Gastroesophageal sphincter (tissue), 4 donors: ENCODE results near the gene TOMM40. TPM values are rescaled to one million over a fixed set of nuclear protein-coding genes. Genes with fewer than 3 reads are reported as not detected.
"Not testable (repeated sequence)": the region's sequence is repeated elsewhere in the genome, so short reads cannot be mapped to it uniquely, and the experiment has no call there.

ENCODE experiments used
- ATAC-seq: fragments of 150-250 bp; one replicate; pipeline ENCODE4 v1.9.1; 2016; ENCODE audit warnings: mild to moderate bottlenecking, moderate library complexity
- H3K27ac ChIP-seq, 4 donors: fragments of 200-600 bp; sonication (generic) in 3 of 4; 1 replicate in 3 of 4; 2 replicates in 1 of 4; pipeline ENCODE4 v1.5.1; 2016 to 2019
- H3K27me3 ChIP-seq: fragments of 200-600 bp; sonication (generic); one replicate; pipeline ENCODE4 v1.5.1; 2019
- H3K36me3 ChIP-seq, 2 donors: fragments of 200-600 bp; sonication (generic); one replicate each; pipeline ENCODE4 v1.5.1; 2019; ENCODE audit warnings: control low read depth in 1 of 2
- H3K4me1 ChIP-seq, 3 donors: fragments of 200-600 bp; sonication (generic); 1 replicate in 2 of 3; 2 replicates in 1 of 3; pipeline ENCODE4 v1.5.1; 2016 to 2019; ENCODE audit warnings: control low read depth in 2 of 3
- H3K4me3 ChIP-seq, 2 donors: fragments of 200-600 bp; sonication (generic); one replicate each; pipeline ENCODE4 v1.5.1; 2019; ENCODE audit warnings: mild to moderate bottlenecking in 1 of 2, moderate library complexity in 1 of 2
- H3K9me3 ChIP-seq, 3 donors: fragments of 200-600 bp; sonication (generic); one replicate each; pipeline ENCODE4 v1.5.1; 2017 to 2019; ENCODE audit warnings: control low read depth in 2 of 3
- EP300 ChIP-seq: sonication (generic); formaldehyde crosslinking; IDR thresholded peaks from one replicate; pipeline ENCODE4 v1.6.1; 2017; ENCODE audit warnings: antibody characterized with exemption, mild to moderate bottlenecking
- POLR2A ChIP-seq, 2 donors: fragments of 450-650 bp; IDR thresholded peaks; one replicate each; pipeline ENCODE4 v1.6.1; 2017; ENCODE audit warnings: antibody characterized with exemption in 2 of 2, mild to moderate bottlenecking in 2 of 2, moderate library complexity in 1 of 2
- POLR2AphosphoS5 ChIP-seq: sonication (generic); formaldehyde crosslinking; IDR thresholded peaks from one replicate; pipeline ENCODE4 v1.6.1; 2017; ENCODE audit warnings: antibody characterized with exemption
- WGBS, 2 donors: methylation state at CpG; one replicate each; pipeline ENCODE4 v1.1.5; 2018; ENCODE audit warnings: low coverage in 1 of 2; 5-methylcytosine and 5-hydroxymethylcytosine counted together
- total RNA-seq, 4 donors: library from RNA; depleted of rRNA; stranded (reverse); fragments of >200 nt; gene quantifications; one replicate each; pipeline ENCODE4 v1.1.0, GENCODE V29; 2016
- TF ChIP-seq, protein P1 (sequence below), 4 experiments: fragments of 200-600 bp in 2 of 4; fragments of 450-650 bp in 2 of 4; sonication (generic) in 1 of 4; IDR thresholded peaks; one replicate each; pipeline ENCODE4 v1.5.1; 2017 to 2019; ENCODE audit warnings: antibody characterized with exemption in 4 of 4, mild to moderate bottlenecking in 2 of 4, moderate library complexity in 2 of 4

The TOMM40 gene
- total RNA-seq, 4 donors from 2014 or later = 30.7 to 41.2 (median 33.7) TPM

- Histone ChIP-seq H3K36me3 (no peaks in the 10 kb centered on the region), H3K4me3 (no peak overlapping the region), H3K9me3 (no peaks in the 10 kb centered on the region), H3K4me1 (peaks cover 0 to 32% (median 3%) of the 10 kb centered on the region in 3 donors), H3K27me3 (peaks cover 10% of the 10 kb centered on the region), H3K27ac (peak overlapping the region in 3 of 4 donors; percentile 1 to 39 (median 35))
- ATAC-seq = no peak
- 67 to 94% methylated on average over 1 to 5 of the region's 8 CpGs for WGBS, 2 donors
- TF ChIP-seq POLR2AphosphoS5 = no peak
- TF ChIP-seq POLR2A (IDR thresholded peaks at IDR 0.05) = no peak
- TF ChIP-seq EP300 = no peak
- TF ChIP-seq, protein P1, sequence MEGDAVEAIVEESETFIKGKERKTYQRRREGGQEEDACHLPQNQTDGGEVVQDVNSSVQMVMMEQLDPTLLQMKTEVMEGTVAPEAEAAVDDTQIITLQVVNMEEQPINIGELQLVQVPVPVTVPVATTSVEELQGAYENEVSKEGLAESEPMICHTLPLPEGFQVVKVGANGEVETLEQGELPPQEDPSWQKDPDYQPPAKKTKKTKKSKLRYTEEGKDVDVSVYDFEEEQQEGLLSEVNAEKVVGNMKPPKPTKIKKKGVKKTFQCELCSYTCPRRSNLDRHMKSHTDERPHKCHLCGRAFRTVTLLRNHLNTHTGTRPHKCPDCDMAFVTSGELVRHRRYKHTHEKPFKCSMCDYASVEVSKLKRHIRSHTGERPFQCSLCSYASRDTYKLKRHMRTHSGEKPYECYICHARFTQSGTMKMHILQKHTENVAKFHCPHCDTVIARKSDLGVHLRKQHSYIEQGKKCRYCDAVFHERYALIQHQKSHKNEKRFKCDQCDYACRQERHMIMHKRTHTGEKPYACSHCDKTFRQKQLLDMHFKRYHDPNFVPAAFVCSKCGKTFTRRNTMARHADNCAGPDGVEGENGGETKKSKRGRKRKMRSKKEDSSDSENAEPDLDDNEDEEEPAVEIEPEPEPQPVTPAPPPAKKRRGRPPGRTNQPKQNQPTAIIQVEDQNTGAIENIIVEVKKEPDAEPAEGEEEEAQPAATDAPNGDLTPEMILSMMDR (IDR thresholded peaks at IDR 0.05) = no peak
Measured at GRCh38 chr19:44924243-44924725, 33.2 kb downstream of the TOMM40 start.

- no peak overlapping the region for H3K4me3 ChIP-seq
- H3K4me1 ChIP-seq = peaks cover 0 to 32% (median 3%) of the 10 kb centered on the region in 3 donors
- peak overlapping the region in 3 of 4 donors; percentile 1 to 39 (median 37) for H3K27ac ChIP-seq
- H3K27me3 ChIP-seq = peaks cover 10% of the 10 kb centered on the region
- no peaks in the 10 kb centered on the region for H3K36me3 ChIP-seq
- 52 to 63% methylated on average over 2 of the region's 8 CpGs for WGBS, 2 donors
- TF ChIP-seq POLR2A (IDR thresholded peaks at IDR 0.05) = no peak
- TF ChIP-seq, protein P1 (IDR thresholded peaks at IDR 0.05) = no peak
- TF ChIP-seq POLR2AphosphoS5 = peak; percentile 9
- no peaks in the 10 kb centered on the region for H3K9me3 ChIP-seq
- peak; percentile 83 for ATAC-seq
Measured at GRCh38 chr19:44925114-44925891, 34.2 kb downstream of the TOMM40 start.

DNA sequence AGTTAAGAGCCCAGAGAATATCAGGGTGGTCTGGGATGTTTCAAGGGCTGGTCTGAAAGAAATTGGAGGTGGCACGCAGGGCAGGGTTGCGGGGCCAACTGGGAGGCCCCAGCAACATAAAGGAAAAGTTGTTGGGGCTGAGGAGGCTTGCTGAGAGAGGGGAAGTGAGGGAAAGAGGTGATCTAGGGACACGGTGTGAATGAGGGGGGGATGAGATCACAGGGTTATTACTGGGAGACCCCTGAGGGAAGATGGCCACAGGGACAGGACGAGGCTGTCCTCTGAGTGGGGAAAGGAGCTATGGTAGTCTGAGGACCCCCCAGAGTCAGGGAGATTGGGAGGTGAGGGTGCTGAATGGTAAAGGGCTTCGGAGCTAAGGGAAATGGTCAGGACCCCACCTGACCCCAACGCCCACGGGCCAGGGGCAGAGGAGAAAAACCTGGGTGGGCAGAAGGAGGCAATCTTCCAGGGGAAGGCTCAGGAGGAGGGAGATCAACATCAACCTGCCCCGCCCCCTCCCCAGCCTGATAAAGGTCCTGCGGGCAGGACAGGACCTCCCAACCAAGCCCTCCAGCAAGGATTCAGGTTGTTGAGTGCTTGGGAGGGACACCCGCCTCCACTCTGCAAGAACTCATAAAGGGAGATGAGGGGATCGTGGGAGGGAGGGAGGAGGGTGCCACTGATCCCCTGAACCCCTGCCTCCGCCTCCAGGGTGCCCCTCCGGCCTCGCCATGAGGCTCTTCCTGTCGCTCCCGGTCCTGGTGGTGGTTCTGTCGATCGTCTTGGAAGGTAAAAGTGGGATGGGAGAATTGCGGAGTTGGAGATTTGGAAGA is 35.4 kb downstream of the TOMM40 start:
- H3K4me1 ChIP-seq = peaks cover 0 to 32% (median 3%) of the 10 kb centered on the region in 3 donors
- WGBS, 2 donors = 50 to 73% methylated on average over 8 to 10 of the region's 19 CpGs
- H3K27ac ChIP-seq, H3K9me3 ChIP-seq, H3K36me3 ChIP-seq, H3K27me3 ChIP-seq: not testable (repeated sequence)
- peak overlapping the region in 1 of 2 donors; percentile 34 for H3K4me3 ChIP-seq
- ATAC-seq = peak; percentile 16

GRCh38 chr19:44927746-44928145 is 36.7 kb downstream of the TOMM40 start:
- H3K27me3 ChIP-seq = peaks cover 10% of the 10 kb centered on the region
- no peaks in the 10 kb centered on the region for H3K9me3 ChIP-seq
- H3K36me3 ChIP-seq = no peaks in the 10 kb centered on the region
- peaks cover 0 to 32% (median 3%) of the 10 kb centered on the region in 3 donors for H3K4me1 ChIP-seq
- 13 to 71% methylated on average over 1 to 3 of the region's 5 CpGs for WGBS, 2 donors
- no peak for ATAC-seq
- H3K27ac ChIP-seq = no peak overlapping the region
- H3K4me3 ChIP-seq = no peak overlapping the region
- no peak for TF ChIP-seq POLR2A (IDR thresholded peaks at IDR 0.05)
- no peak for TF ChIP-seq EP300
- TF ChIP-seq POLR2AphosphoS5 = no peak
- TF ChIP-seq, protein P1 (IDR thresholded peaks at IDR 0.05) = no peak

- ATAC-seq = no peak
- TF ChIP-seq, protein P1 (IDR thresholded peaks at IDR 0.05) = no peak
- no peak for TF ChIP-seq POLR2AphosphoS5
- TF ChIP-seq POLR2A (IDR thresholded peaks at IDR 0.05) = no peak
- TF ChIP-seq EP300 = no peak
- Histone ChIP-seq H3K4me1 (peaks cover 0 to 26% (median 3%) of the 10 kb centered on the region in 3 donors), H3K36me3 (no peaks in the 10 kb centered on the region), H3K9me3 (no peaks in the 10 kb centered on the region), H3K4me3 (no peak overlapping the region), H3K27ac (no peak overlapping the region), H3K27me3 (peaks cover 5% of the 10 kb centered on the region)
- WGBS, 2 donors = 78 to 85% methylated on average over 7 of the region's 7 CpGs
Measured at GRCh38 chr19:44930088-44930487, 39.0 kb downstream of the TOMM40 start.
